ENCODE measurements around the gene PNLIPRP2. TPM values are rescaled to one million over a fixed set of nuclear protein-coding genes. Genes with fewer than 3 reads are reported as not detected.

The PNLIPRP2 gene
- total RNA-seq, 2 experiments from 2014 or later: not detected

- no peak overlapping the region for H3K4me3 ChIP-seq (ENCODE audit: low read depth, low read length, poor library complexity, severe bottlenecking)
- no peak overlapping the region for H3K4me2 ChIP-seq (ENCODE audit: low read length)
- intact Hi-C loops (cut with micrococcal nuclease; ENCODE audit: unreplicated experiment): no loop called here
- BruUV-seq (replicated peaks): no TSS peak
- CTCF ChIA-PET (ENCODE audit: unreplicated experiment): no interaction called here
- POLR2A ChIA-PET: no interaction called here
- no peaks in the 10 kb centered on the region for H3K36me3 ChIP-seq (ENCODE audit: insufficient read depth, low read length)
- no peak for TF ChIP-seq EZH2phosphoT487 (IDR thresholded peaks at IDR 0.05; ENCODE audit: borderline replicate concordance, low read depth, low read length)
- TF ChIP-seq CTCF (conservative IDR thresholded peaks at IDR 0.05; ENCODE audit: low read length): no peak
- no peak for DNase-seq (ENCODE audit: low spot score)
- H3K79me2 ChIP-seq (ENCODE audit: insufficient read depth, low read depth, low read length): no peaks in the 10 kb centered on the region
- no peaks in the 10 kb centered on the region for H3K4me1 ChIP-seq (ENCODE audit: insufficient read depth, low read length, poor library complexity, severe bottlenecking)
- H3K27ac ChIP-seq (ENCODE audit: low read depth, low read length, poor library complexity, severe bottlenecking): no peak overlapping the region
- H4K20me1 ChIP-seq (ENCODE audit: insufficient read depth, low read length): no peaks in the 10 kb centered on the region
- H2AFZ ChIP-seq (ENCODE audit: low read length): no peak overlapping the region
- H3K9me3 ChIP-seq (ENCODE audit: low read length): no peaks in the 10 kb centered on the region
- H3K9me2 ChIP-seq (ENCODE audit: insufficient read depth, low read length): no peaks in the 10 kb centered on the region
These were observed 7.3 kb upstream of the PNLIPRP2 start for GRCh38 chr10:116613471-116613870.

- ChIA-PET CTCF (ENCODE audit: unreplicated experiment) (no interaction called here), POLR2A (no interaction called here)
- no peak for TF ChIP-seq EZH2phosphoT487 (IDR thresholded peaks at IDR 0.05; ENCODE audit: borderline replicate concordance, low read depth, low read length)
- TF ChIP-seq CTCF (conservative IDR thresholded peaks at IDR 0.05; ENCODE audit: low read length): no peak
- BruUV-seq (replicated peaks): no TSS peak
- no peak for DNase-seq (ENCODE audit: low spot score)
- Histone ChIP-seq H4K20me1 (ENCODE audit: insufficient read depth, low read length) (no peaks in the 10 kb centered on the region), H3K79me2 (ENCODE audit: insufficient read depth, low read depth, low read length) (no peaks in the 10 kb centered on the region), H3K4me2 (ENCODE audit: low read length) (no peak overlapping the region), H2AFZ (ENCODE audit: low read length) (no peak overlapping the region), H3K36me3 (ENCODE audit: insufficient read depth, low read length) (no peaks in the 10 kb centered on the region), H3K4me1 (ENCODE audit: insufficient read depth, low read length, poor library complexity, severe bottlenecking) (no peaks in the 10 kb centered on the region), H3K9me3 (ENCODE audit: low read length) (no peaks in the 10 kb centered on the region), H3K27ac (ENCODE audit: low read depth, low read length, poor library complexity, severe bottlenecking) (no peak overlapping the region), H3K9me2 (ENCODE audit: insufficient read depth, low read length) (no peaks in the 10 kb centered on the region), H3K4me3 (ENCODE audit: low read depth, low read length, poor library complexity, severe bottlenecking) (no peak overlapping the region)
- intact Hi-C loops (cut with micrococcal nuclease; ENCODE audit: unreplicated experiment): no loop called here
These were observed 6.0 kb upstream of the PNLIPRP2 start for GRCh38 chr10:116614796-116615195.

GRCh38 chr10:116615199-116615776 lies 5.5 kb upstream of the PNLIPRP2 start:
- no peak overlapping the region for H3K27ac ChIP-seq (ENCODE audit: low read depth, low read length, poor library complexity, severe bottlenecking)
- TF ChIP-seq CTCF (conservative IDR thresholded peaks at IDR 0.05; ENCODE audit: low read length) (no peak), EZH2phosphoT487 (IDR thresholded peaks at IDR 0.05; ENCODE audit: borderline replicate concordance, low read depth, low read length) (no peak)
- H3K9me2 ChIP-seq (ENCODE audit: insufficient read depth, low read length): no peaks in the 10 kb centered on the region
- H3K4me1 ChIP-seq (ENCODE audit: insufficient read depth, low read length, poor library complexity, severe bottlenecking): no peaks in the 10 kb centered on the region
- no peak overlapping the region for H3K4me2 ChIP-seq (ENCODE audit: low read length)
- no peaks in the 10 kb centered on the region for H4K20me1 ChIP-seq (ENCODE audit: insufficient read depth, low read length)
- H3K79me2 ChIP-seq (ENCODE audit: insufficient read depth, low read depth, low read length): no peaks in the 10 kb centered on the region
- no peak overlapping the region for H2AFZ ChIP-seq (ENCODE audit: low read length)
- DNase-seq (ENCODE audit: low spot score): no peak
- H3K4me3 ChIP-seq (ENCODE audit: low read depth, low read length, poor library complexity, severe bottlenecking): no peak overlapping the region
- CTCF ChIA-PET (ENCODE audit: unreplicated experiment): no interaction called here
- intact Hi-C loops (cut with micrococcal nuclease; ENCODE audit: unreplicated experiment): no loop called here
- no peaks in the 10 kb centered on the region for H3K36me3 ChIP-seq (ENCODE audit: insufficient read depth, low read length)
- BruUV-seq (replicated peaks): no TSS peak
- no peaks in the 10 kb centered on the region for H3K9me3 ChIP-seq (ENCODE audit: low read length)
- POLR2A ChIA-PET: no interaction called here
